Left lung (tissue), 10 donors: Measurements from ENCODE around the gene STAT3. TPM values are rescaled to one million over a fixed set of nuclear protein-coding genes. Genes with fewer than 3 reads are reported as not detected.

ENCODE experiments used
- ATAC-seq: fragments of 200-7000 bp; cut with Tn5 transposase; one replicate; pipeline ENCODE4 v1.9.1; 2020; ENCODE audit warnings: moderate library complexity
- DNase-seq, 4 donors: peaks; one replicate each; pipeline ENCODE4 v3.0.0-alpha.2; 2013 to 2020
- H3K27ac ChIP-seq, 2 donors: fragments of 200-600 bp; sonication (generic) in 1 of 2; one replicate each; pipeline versions ENCODE4 v1.5.0 to v1.8.0; 2020 to 2021
- H3K27me3 ChIP-seq, 2 donors: fragments of 200-600 bp; sonication (generic) in 1 of 2; one replicate each; pipeline versions ENCODE4 v1.5.0 to v1.8.0; 2020 to 2021
- H3K36me3 ChIP-seq, 2 donors: fragments of 200-600 bp; sonication (generic) in 1 of 2; one replicate each; pipeline versions ENCODE4 v1.5.0 to v1.8.0; 2020 to 2021
- H3K4me1 ChIP-seq, 2 donors: fragments of 200-600 bp; one replicate each; pipeline ENCODE4 v1.8.0; 2021
- H3K4me3 ChIP-seq, 2 donors: fragments of 200-600 bp; sonication (generic) in 1 of 2; one replicate each; pipeline versions ENCODE4 v1.5.0 to v1.8.0; 2020 to 2021; ENCODE audit warnings: mild to moderate bottlenecking in 1 of 2
- H3K9me3 ChIP-seq, 2 donors: fragments of 200-600 bp; sonication (generic) in 1 of 2; one replicate each; pipeline versions ENCODE4 v1.5.0 to v1.8.0; 2020 to 2021
- intact Hi-C, 2 donors: fragments of 100-400 bp; cut with DNase I; formaldehyde crosslinking; loops; one replicate each; pipeline versions ENCODE4 v1.11.2 to v1.14.2; 2022
- polyA plus RNA-seq, 6 donors: library from polyadenylated mRNA; unstranded; fragments of 120-200 nt; gene quantifications; one replicate each; pipeline ENCODE4 v1.2.1, GENCODE V29; 2013; ENCODE audit not compliant: insufficient read length in 6 of 6
- total RNA-seq, 2 donors: library from RNA; stranded (reverse); fragmentation: NEBNext Ultra II Directional; extraction: Animal tissue kit (Norgen Biotek cat#: 25700); gene quantifications; one replicate each; pipeline ENCODE4 v1.2.1, GENCODE V29; 2021
- TF ChIP-seq, protein P1 (sequence below), 2 donors: fragments of 200-600 bp; sonication (generic) in 1 of 2; IDR thresholded peaks; one replicate each; pipeline versions ENCODE4 v1.5.0 to v1.8.0; 2021; ENCODE audit warnings: antibody characterized with exemption in 2 of 2
- donor health status: DM: no; HTN: yes; CAD: no.
- donor health status: DM: no; HTN: no; CAD: no.

STAT3 gene
- total and polyA plus RNA-seq, 8 donors: 75.0 to 271 (median 80.5) TPM

DNA sequence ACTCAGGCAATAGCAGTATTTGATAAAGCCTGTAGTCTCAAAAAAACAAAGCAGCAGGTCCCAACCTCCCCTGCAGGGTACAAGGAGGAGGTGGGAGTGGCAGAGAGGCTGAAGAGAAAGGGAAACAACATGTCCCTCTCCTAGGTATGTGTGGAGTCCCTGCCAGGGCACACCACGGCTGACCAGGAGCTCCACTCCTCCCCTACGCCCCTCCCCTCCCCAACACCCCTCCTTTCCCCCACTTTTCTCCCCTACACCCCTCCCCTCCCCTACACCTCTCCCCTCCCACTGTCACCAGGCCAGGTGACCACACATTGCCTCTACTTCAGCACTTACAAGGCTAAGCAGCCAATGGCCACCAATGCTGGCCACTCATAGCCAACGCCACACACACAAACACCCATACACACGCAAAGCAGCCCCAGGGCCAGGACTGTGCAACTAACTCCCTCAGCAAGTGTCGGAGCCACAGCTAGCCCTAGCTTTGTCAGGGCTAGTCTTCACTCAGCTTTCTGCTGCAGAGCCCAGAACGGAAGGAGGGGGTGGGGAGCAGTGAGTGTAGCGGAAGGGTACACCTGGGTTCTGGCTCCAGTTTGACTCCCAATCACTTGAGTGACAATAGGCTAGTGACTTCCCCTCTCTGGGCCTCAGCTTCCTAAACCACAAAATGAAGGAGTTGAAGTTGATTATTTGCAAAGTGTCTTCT is 26.6 kb upstream of the STAT3 start:
- Histone ChIP-seq H3K4me1 (peaks cover 20 to 82% of the 10 kb centered on the region in 2 donors), H3K4me3 (no peak overlapping the region), H3K9me3 (no peaks in the 10 kb centered on the region), H3K27ac (peak overlapping the region; percentile 41 to 64), H3K27me3 (no peaks in the 10 kb centered on the region), H3K36me3 (no peaks in the 10 kb centered on the region)
- DNase-seq: peak in 1 of 4 donors; percentile 72
- peak; percentile 80 for ATAC-seq
- TF ChIP-seq, protein P1, sequence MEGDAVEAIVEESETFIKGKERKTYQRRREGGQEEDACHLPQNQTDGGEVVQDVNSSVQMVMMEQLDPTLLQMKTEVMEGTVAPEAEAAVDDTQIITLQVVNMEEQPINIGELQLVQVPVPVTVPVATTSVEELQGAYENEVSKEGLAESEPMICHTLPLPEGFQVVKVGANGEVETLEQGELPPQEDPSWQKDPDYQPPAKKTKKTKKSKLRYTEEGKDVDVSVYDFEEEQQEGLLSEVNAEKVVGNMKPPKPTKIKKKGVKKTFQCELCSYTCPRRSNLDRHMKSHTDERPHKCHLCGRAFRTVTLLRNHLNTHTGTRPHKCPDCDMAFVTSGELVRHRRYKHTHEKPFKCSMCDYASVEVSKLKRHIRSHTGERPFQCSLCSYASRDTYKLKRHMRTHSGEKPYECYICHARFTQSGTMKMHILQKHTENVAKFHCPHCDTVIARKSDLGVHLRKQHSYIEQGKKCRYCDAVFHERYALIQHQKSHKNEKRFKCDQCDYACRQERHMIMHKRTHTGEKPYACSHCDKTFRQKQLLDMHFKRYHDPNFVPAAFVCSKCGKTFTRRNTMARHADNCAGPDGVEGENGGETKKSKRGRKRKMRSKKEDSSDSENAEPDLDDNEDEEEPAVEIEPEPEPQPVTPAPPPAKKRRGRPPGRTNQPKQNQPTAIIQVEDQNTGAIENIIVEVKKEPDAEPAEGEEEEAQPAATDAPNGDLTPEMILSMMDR (IDR thresholded peaks at IDR 0.05): no peak
- intact Hi-C loops: no loop called here

- H3K4me3 ChIP-seq: no peak overlapping the region
- no peaks in the 10 kb centered on the region for H3K9me3 ChIP-seq
- peak overlapping the region; percentile 39 to 64 for H3K27ac ChIP-seq
- DNase-seq (no peak), ATAC-seq (no peak)
- intact Hi-C loops: no loop called here
- H3K27me3 ChIP-seq: no peaks in the 10 kb centered on the region
- TF ChIP-seq, protein P1 (IDR thresholded peaks at IDR 0.05): no peak
- peaks cover 31 to 83% of the 10 kb centered on the region in 2 donors for H3K4me1 ChIP-seq
- H3K36me3 ChIP-seq: no peaks in the 10 kb centered on the region
Measured at GRCh38 chr17:42413464-42414040, 25.3 kb upstream of the STAT3 start.

GRCh38 chr17:42411905-42412679 is 23.9 kb upstream of the STAT3 start:
- intact Hi-C loops: no loop called here
- H3K27me3 ChIP-seq: no peaks in the 10 kb centered on the region
- TF ChIP-seq, protein P1 (IDR thresholded peaks at IDR 0.05): no peak
- ATAC-seq (no peak), DNase-seq (no peak)
- H3K9me3 ChIP-seq: no peaks in the 10 kb centered on the region
- H3K4me1 ChIP-seq: peaks cover 40 to 83% of the 10 kb centered on the region in 2 donors
- no peaks in the 10 kb centered on the region for H3K36me3 ChIP-seq
- no peak overlapping the region for H3K4me3 ChIP-seq
- peak overlapping the region; percentile 5 to 74 for H3K27ac ChIP-seq

- DNase-seq: no peak
- no peaks in the 10 kb centered on the region for H3K9me3 ChIP-seq
- peaks cover 47 to 83% of the 10 kb centered on the region in 2 donors for H3K4me1 ChIP-seq
- no peak for ATAC-seq
- no peaks in the 10 kb centered on the region for H3K27me3 ChIP-seq
- intact Hi-C loops: no loop called here
- no peaks in the 10 kb centered on the region for H3K36me3 ChIP-seq
- H3K4me3 ChIP-seq: no peak overlapping the region
- H3K27ac ChIP-seq: peak overlapping the region; percentile 5 to 74
- TF ChIP-seq, protein P1 (IDR thresholded peaks at IDR 0.05): no peak
Measured at GRCh38 chr17:42411361-42411760, 23.1 kb upstream of the STAT3 start.

DNA sequence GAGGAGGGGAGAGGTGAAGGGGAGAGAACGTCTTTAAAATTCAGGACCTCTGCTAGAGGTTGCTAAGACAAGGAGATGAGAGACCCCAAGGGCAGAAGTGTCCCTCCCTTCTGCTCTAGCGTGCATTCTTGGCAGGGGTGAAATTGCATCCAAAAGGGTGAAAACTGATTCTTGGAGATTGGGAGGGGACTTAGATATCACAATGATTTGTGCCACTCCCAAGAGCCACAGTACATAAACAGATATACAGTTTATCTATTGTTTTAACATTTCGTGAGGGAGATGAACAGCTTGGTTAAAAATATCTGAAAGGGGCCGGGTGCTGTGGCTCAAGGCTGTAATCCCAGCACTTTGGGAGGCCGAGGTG is 22.1 kb upstream of the STAT3 start:
- intact Hi-C loops: no loop called here
- Histone ChIP-seq H3K27me3 (no peaks in the 10 kb centered on the region), H3K9me3 (no peaks in the 10 kb centered on the region), H3K4me1 (peaks cover 48 to 82% of the 10 kb centered on the region in 2 donors), H3K27ac (peak overlapping the region; percentile 74 to 86), H3K4me3 (no peak overlapping the region), H3K36me3 (no peaks in the 10 kb centered on the region)
- TF ChIP-seq, protein P1 (IDR thresholded peaks at IDR 0.05): no peak
- DNase-seq (no peak), ATAC-seq (no peak)
